HL-60 (cell line): Measurements from ENCODE around the gene CAMKK1.

Experiments
- CTCF ChIP-seq: IDR thresholded peaks from one replicate; pipeline ENCODE4 v1.5.1; 2011; ENCODE audit warnings: low read length, control low read depth, inconsistent platforms; ENCODE audit not compliant: insufficient read depth
- GABPA ChIP-seq: IDR thresholded peaks from 2 replicates; pipeline ENCODE4 v1.6.1; 2012; ENCODE audit warnings: low read depth
- POLR2AphosphoS5 ChIP-seq: IDR thresholded peaks from 2 replicates; pipeline ENCODE4 v1.6.1; 2012; ENCODE audit warnings: low read depth
- SPI1 ChIP-seq: IDR thresholded peaks from 2 replicates; pipeline ENCODE4 v1.6.1; 2012; ENCODE audit warnings: low read depth, mild to moderate bottlenecking, borderline replicate concordance
- TF ChIP-seq, protein P1 (sequence below): IDR thresholded peaks from 2 replicates; pipeline ENCODE4 v1.6.1; 2012; ENCODE audit warnings: low read depth; ENCODE audit not compliant: insufficient replicate concordance

GRCh38 chr17:3857261-3858105, 35.4 kb downstream of the CAMKK1 start:
- TF ChIP-seq CTCF (no peak), POLR2AphosphoS5 (no peak), GABPA (no peak), SPI1 (no peak)
- TF ChIP-seq, protein P1, sequence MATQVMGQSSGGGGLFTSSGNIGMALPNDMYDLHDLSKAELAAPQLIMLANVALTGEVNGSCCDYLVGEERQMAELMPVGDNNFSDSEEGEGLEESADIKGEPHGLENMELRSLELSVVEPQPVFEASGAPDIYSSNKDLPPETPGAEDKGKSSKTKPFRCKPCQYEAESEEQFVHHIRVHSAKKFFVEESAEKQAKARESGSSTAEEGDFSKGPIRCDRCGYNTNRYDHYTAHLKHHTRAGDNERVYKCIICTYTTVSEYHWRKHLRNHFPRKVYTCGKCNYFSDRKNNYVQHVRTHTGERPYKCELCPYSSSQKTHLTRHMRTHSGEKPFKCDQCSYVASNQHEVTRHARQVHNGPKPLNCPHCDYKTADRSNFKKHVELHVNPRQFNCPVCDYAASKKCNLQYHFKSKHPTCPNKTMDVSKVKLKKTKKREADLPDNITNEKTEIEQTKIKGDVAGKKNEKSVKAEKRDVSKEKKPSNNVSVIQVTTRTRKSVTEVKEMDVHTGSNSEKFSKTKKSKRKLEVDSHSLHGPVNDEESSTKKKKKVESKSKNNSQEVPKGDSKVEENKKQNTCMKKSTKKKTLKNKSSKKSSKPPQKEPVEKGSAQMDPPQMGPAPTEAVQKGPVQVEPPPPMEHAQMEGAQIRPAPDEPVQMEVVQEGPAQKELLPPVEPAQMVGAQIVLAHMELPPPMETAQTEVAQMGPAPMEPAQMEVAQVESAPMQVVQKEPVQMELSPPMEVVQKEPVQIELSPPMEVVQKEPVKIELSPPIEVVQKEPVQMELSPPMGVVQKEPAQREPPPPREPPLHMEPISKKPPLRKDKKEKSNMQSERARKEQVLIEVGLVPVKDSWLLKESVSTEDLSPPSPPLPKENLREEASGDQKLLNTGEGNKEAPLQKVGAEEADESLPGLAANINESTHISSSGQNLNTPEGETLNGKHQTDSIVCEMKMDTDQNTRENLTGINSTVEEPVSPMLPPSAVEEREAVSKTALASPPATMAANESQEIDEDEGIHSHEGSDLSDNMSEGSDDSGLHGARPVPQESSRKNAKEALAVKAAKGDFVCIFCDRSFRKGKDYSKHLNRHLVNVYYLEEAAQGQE: no peak
